K562 (cell line): ENCODE results near the gene NTF4. TPM values are rescaled to one million over a fixed set of nuclear protein-coding genes. Genes with fewer than 3 reads are reported as not detected.
A peak's percentile ranks its signal among the peaks of the same experiment; 100 is the strongest.

ENCODE experiments used
- JUNB ChIP-seq: fragments of 450-650 bp; formaldehyde crosslinking; conservative IDR thresholded peaks from 2 replicates; pipeline ENCODE4 v1.4.0; 2020; ENCODE audit warnings: mild to moderate bottlenecking
- KDM1A ChIP-seq, 2 experiments: fragments of 450-650 bp; IDR thresholded peaks; 2 replicates each; pipeline ENCODE4 v1.6.1; 2016; ENCODE audit warnings: mild to moderate bottlenecking in 2 of 2
- KLF16 ChIP-seq: IDR thresholded peaks from 2 replicates; pipeline ENCODE4 v1.6.1; 2016; ENCODE audit warnings: antibody characterized with exemption
- MAFF ChIP-seq: IDR thresholded peaks from 2 replicates; pipeline ENCODE4 v1.6.1; 2012; ENCODE audit warnings: low read length, improper control_type of control experiment
- MBD2 ChIP-seq: sonication (generic); IDR thresholded peaks from 2 replicates; pipeline ENCODE4 v1.6.1; 2016; ENCODE audit warnings: low read depth, borderline replicate concordance
- NELFE ChIP-seq: IDR thresholded peaks from 2 replicates; pipeline ENCODE4 v1.6.1; 2011; ENCODE audit warnings: mild to moderate bottlenecking; ENCODE audit not compliant: insufficient read depth, insufficient read length
- TARDBP ChIP-seq: fragments of 450-650 bp; IDR thresholded peaks from 2 replicates; pipeline ENCODE4 v1.6.1; 2016
- TOE1 ChIP-seq, 2 experiments: fragments of 450-650 bp in 1 of 2; sonication (generic) in 1 of 2; formaldehyde crosslinking in 1 of 2; IDR thresholded peaks; 2 replicates each; pipeline versions ENCODE4 v1.7.1 to v1.8.0; 2016 to 2022; ENCODE audit warnings: borderline replicate concordance in 2 of 2, mild to moderate bottlenecking in 2 of 2, antibody characterized with exemption in 1 of 2, inconsistent platforms in 1 of 2, low read depth in 1 of 2, missing genetic modification reagents in 1 of 2, moderate library complexity in 1 of 2
- ZBTB8A ChIP-seq: fragments of 450-650 bp; IDR thresholded peaks from 2 replicates; pipeline ENCODE4 v1.6.1; 2018; ENCODE audit warnings: mild to moderate bottlenecking, moderate library complexity; ENCODE audit not compliant: partially characterized antibody
- ZC3H8 ChIP-seq: fragments of 450-650 bp; IDR thresholded peaks from 2 replicates; pipeline ENCODE4 v1.6.1; 2017
- ZEB2 ChIP-seq: fragments of 450-650 bp; IDR thresholded peaks from 2 replicates; pipeline ENCODE4 v1.6.1; 2016
- ZNF274 ChIP-seq: IDR thresholded peaks from 2 replicates; pipeline ENCODE4 v1.6.1; 2011; ENCODE audit warnings: low read depth, mild to moderate bottlenecking, low read length, moderate library complexity, borderline replicate concordance
- ZNF3 ChIP-seq: fragments of 250-450 bp; sonication (Bioruptor Pico); IDR thresholded peaks from 2 replicates; pipeline ENCODE4 v1.5.0; 2021; ENCODE audit warnings: mild to moderate bottlenecking, moderate library complexity
- polyA plus RNA-seq, 8 experiments: library from polyadenylated mRNA; depleted of rRNA in 4 of 8; stranded (reverse) in 5 of 8; unstranded in 3 of 8; fragments of >200 nt; fragmentation: Nextera tagmentation in 2 of 8; fragmentation: Illumina TruSeq in 1 of 8; extraction: Ambion mirVana in 2 of 8; extraction: Trizol in 1 of 8; gene quantifications; 2 replicates each; pipeline versions ENCODE4 v1.2.1 to v1.2.3, GENCODE V29; 2011 to 2014; ENCODE audit warnings: inconsistent platforms in 1 of 8, missing spikeins in 1 of 8
- total RNA-seq, 7 experiments: library from RNA; depleted of rRNA in 6 of 7; stranded (reverse); fragments of >200 nt in 6 of 7; fragmentation: Illumina TruSeq in 2 of 7; extraction: Trizol in 2 of 7; gene quantifications; 2 replicates each; pipeline versions ENCODE4 v1.2.1 to v1.2.3, GENCODE V29; 2011 to 2021; ENCODE audit warnings: low replicate concordance in 1 of 7
- TF ChIP-seq, protein P1 (sequence below): sonication (generic); formaldehyde crosslinking; IDR thresholded peaks from 2 replicates; pipeline ENCODE4 v1.8.1; 2022; ENCODE audit warnings: missing genetic modification reagents
- TF ChIP-seq, protein P2 (sequence below): fragments of 450-650 bp; formaldehyde crosslinking; IDR thresholded peaks from 2 replicates; pipeline ENCODE4 v1.4.0; 2020; ENCODE audit warnings: mild to moderate bottlenecking, moderate library complexity
- TF ChIP-seq, protein P3 (sequence below): fragments of 450-650 bp; IDR thresholded peaks from 2 replicates; pipeline ENCODE4 v1.6.1; 2016
- TF ChIP-seq, protein P4 (sequence below): fragments of 450-650 bp; IDR thresholded peaks from 2 replicates; pipeline ENCODE4 v1.6.1; 2016; ENCODE audit warnings: low read depth

The NTF4 gene
- total and polyA plus RNA-seq, 9 of the 15 experiments (the other 6 are each of a cell fraction or from before 2014, with no cell fraction given) = not detected

DNA sequence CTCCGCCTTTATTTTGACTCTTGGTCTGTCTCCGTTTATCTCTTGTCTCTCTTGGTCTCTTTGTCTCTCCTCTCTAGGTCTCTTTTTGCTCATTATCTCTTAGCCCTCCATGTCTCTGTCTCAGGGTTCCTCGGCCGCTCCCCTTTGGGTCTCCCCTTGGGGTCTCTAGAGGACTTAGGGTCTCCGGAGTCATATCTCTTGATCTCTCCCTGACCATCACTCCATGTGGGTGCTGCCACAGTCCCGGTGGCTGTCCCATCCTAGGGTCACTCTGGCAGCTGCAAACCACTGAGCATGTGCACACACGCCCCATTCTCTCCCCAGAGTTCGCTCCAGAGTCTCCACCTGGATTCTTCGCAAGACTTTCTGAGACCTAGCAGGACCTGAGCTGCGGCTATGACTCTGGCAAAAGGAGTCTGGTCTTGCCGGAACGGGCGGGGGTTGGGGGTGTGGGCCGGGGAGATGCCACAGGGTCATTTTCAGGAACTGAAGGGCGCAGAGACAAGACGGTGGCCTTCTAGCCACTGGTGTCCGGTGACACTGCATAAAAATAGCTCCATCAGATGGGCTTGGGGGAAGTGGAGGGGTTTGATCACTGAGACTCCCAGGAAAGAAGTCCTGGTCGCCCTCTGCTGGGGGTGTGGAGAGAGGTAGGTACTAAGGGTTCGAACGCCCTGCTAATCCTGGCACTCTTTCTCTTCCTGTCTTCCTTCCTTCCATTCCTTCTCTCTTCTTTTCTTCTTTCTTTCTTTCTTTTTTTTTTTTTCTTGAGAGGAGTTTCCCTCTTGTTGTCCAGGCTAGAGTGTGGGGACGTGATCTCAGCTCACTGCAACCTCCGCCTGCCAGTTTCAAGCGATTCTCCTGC is 9.1 kb upstream of the NTF4 start (continued):
- TF ChIP-seq, protein P1, sequence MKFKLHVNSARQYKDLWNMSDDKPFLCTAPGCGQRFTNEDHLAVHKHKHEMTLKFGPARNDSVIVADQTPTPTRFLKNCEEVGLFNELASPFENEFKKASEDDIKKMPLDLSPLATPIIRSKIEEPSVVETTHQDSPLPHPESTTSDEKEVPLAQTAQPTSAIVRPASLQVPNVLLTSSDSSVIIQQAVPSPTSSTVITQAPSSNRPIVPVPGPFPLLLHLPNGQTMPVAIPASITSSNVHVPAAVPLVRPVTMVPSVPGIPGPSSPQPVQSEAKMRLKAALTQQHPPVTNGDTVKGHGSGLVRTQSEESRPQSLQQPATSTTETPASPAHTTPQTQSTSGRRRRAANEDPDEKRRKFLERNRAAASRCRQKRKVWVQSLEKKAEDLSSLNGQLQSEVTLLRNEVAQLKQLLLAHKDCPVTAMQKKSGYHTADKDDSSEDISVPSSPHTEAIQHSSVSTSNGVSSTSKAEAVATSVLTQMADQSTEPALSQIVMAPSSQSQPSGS = no peak
- no peak for TF ChIP-seq JUNB
- peak; percentile 60; the same call in 1 of the 2 replicates for TF ChIP-seq MAFF
- TF ChIP-seq ZEB2 = no peak
- no peak for TF ChIP-seq ZNF3 (CRISPR knock-in tag)
- no peak for TF ChIP-seq KDM1A (IDR thresholded peaks at IDR 0.05)
- TF ChIP-seq, protein P2, sequence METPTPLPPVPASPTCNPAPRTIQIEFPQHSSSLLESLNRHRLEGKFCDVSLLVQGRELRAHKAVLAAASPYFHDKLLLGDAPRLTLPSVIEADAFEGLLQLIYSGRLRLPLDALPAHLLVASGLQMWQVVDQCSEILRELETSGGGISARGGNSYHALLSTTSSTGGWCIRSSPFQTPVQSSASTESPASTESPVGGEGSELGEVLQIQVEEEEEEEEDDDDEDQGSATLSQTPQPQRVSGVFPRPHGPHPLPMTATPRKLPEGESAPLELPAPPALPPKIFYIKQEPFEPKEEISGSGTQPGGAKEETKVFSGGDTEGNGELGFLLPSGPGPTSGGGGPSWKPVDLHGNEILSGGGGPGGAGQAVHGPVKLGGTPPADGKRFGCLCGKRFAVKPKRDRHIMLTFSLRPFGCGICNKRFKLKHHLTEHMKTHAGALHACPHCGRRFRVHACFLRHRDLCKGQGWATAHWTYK (CRISPR knock-in tag) = no peak
- no peak for TF ChIP-seq ZBTB8A
- TF ChIP-seq NELFE = no peak
- no peak for TF ChIP-seq TOE1 (IDR thresholded peaks at IDR 0.05; ENCODE audit: borderline replicate concordance)
- no peak for TF ChIP-seq TOE1 (CRISPR knock-in tag; IDR thresholded peaks at IDR 0.05; ENCODE audit: borderline replicate concordance, low read depth)
- TF ChIP-seq KLF16 = 0 out of 2 replicates have a peak, but pooled peaks have one; percentile 11
- TF ChIP-seq, protein P3, sequence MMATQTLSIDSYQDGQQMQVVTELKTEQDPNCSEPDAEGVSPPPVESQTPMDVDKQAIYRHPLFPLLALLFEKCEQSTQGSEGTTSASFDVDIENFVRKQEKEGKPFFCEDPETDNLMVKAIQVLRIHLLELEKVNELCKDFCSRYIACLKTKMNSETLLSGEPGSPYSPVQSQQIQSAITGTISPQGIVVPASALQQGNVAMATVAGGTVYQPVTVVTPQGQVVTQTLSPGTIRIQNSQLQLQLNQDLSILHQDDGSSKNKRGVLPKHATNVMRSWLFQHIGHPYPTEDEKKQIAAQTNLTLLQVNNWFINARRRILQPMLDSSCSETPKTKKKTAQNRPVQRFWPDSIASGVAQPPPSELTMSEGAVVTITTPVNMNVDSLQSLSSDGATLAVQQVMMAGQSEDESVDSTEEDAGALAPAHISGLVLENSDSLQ = no peak
- TF ChIP-seq ZNF274 = no peak
- no peak for TF ChIP-seq MBD2
- TF ChIP-seq ZC3H8 = no peak
- TF ChIP-seq TARDBP = no peak
- TF ChIP-seq, protein P4, sequence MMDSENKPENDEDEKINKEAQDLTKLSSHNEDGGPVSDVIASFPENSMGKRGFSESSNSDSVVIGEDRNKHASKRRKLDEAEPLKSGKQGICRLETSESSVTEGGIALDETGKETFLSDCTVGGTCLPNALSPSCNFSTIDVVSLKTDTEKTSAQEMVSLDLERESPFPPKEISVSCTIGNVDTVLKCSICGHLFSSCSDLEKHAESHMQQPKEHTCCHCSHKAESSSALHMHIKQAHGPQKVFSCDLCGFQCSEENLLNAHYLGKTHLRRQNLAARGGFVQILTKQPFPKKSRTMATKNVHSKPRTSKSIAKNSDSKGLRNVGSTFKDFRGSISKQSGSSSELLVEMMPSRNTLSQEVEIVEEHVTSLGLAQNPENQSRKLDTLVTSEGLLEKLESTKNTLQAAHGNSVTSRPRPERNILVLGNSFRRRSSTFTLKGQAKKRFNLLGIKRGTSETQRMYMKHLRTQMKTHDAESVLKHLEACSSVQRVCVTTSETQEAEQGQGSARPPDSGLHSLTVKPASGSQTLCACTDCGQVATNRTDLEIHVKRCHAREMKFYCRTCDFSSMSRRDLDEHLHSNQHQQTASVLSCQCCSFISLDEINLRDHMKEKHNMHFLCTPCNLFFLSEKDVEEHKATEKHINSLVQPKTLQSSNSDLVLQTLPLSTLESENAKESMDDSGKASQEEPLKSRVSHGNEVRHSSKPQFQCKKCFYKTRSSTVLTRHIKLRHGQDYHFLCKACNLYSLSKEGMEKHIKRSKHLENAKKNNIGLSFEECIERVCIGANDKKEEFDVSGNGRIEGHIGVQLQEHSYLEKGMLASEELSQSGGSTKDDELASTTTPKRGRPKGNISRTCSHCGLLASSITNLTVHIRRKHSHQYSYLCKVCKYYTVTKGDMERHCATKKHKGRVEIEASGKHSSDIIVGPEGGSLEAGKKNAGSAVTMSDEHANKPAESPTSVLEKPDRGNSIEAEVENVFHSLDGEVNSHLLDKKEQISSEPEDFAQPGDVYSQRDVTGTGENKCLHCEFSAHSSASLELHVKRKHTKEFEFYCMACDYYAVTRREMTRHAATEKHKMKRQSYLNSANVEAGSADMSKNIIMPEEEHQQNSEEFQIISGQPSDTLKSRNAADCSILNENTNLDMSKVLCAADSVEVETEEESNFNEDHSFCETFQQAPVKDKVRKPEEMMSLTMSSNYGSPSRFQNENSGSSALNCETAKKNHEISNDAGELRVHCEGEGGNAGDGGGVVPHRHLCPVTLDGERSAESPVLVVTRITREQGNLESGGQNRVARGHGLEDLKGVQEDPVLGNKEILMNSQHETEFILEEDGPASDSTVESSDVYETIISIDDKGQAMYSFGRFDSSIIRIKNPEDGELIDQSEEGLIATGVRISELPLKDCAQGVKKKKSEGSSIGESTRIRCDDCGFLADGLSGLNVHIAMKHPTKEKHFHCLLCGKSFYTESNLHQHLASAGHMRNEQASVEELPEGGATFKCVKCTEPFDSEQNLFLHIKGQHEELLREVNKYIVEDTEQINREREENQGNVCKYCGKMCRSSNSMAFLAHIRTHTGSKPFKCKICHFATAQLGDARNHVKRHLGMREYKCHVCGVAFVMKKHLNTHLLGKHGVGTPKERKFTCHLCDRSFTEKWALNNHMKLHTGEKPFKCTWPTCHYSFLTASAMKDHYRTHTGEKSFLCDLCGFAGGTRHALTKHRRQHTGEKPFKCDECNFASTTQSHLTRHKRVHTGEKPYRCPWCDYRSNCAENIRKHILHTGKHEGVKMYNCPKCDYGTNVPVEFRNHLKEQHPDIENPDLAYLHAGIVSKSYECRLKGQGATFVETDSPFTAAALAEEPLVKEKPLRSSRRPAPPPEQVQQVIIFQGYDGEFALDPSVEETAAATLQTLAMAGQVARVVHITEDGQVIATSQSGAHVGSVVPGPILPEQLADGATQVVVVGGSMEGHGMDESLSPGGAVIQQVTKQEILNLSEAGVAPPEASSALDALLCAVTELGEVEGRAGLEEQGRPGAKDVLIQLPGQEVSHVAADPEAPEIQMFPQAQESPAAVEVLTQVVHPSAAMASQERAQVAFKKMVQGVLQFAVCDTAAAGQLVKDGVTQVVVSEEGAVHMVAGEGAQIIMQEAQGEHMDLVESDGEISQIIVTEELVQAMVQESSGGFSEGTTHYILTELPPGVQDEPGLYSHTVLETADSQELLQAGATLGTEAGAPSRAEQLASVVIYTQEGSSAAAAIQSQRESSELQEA = peak; percentile 73
